Measurements from ENCODE around the gene ADAMTS17.
"Not testable (repeated sequence)": the region's sequence is repeated elsewhere in the genome, so short reads cannot be mapped to it uniquely, and the experiment has no call there.

Gene ADAMTS17

DNA sequence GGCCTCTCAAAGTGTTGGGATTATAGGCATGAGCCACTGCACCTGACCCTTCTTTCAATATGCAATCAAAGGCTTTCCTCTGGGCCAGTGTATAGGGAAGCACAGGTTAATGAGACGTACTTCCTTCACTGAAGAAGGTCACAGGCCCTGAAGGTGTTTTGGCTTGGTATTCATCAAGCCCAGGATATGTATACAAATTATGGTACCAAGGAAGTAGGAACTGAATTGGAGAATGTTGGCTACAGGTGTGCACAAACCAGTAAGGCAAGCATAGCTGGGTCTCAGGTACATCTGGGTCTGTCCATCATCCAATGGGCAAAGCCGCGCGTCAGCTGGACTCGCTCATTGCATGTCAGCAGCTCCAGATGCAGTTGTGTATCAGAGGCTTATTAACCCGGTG lies 237.9 kb downstream of the ADAMTS17 start:
- no peak for DNase-seq

GRCh38 chr15:100101426-100102089 lies 240.2 kb downstream of the ADAMTS17 start:
- no peak for DNase-seq

- no peak for DNase-seq
Observed at GRCh38 chr15:100100926-100101325, 240.8 kb downstream of the ADAMTS17 start.

DNA sequence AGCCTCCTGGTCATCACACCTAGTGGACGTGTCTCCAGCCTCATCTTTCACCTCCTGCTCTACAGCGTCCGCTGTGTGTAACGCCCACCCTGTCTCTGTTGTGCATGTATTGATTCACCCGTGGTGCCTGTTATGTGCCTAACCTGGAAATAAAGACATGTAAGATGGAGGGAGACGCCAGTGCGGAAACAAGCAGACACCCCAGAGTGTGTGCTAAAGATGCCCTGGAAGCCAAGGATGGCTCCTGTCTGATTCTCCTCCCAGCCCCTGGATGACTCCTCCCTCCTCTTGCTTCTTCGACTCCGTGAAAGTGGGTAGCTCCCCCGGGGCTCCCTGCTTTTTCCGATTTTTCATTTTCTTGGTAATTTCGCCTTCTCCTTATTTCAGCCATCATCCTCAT lies 241.8 kb downstream of the ADAMTS17 start:
- no peak for DNase-seq

DNA sequence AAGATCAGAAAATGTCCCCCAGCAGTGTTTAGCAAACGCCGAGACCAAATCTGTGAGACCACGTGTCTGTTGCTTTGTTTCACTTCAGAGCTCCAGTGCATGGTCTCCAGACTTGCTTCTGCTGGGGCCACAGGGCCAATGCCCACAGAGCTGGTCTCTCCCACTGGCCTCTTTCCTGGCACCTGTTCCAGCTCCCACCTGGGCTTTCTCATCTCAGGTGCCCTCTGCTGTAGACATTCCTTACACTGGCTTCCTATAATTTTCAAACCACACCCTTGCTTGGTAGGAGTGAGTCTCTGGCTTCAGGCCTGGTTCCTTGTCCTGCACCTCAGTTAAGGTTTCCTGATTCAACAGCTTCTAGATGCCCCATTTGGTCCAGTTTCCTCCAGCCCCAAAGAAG lies 243.1 kb downstream of the ADAMTS17 start:
- DNase-seq = no peak

- no peak for DNase-seq
Observed at GRCh38 chr15:100097342-100098127, 244.2 kb downstream of the ADAMTS17 start.

GRCh38 chr15:100096700-100097099 lies 245.1 kb downstream of the ADAMTS17 start:
- no peak for DNase-seq

DNA sequence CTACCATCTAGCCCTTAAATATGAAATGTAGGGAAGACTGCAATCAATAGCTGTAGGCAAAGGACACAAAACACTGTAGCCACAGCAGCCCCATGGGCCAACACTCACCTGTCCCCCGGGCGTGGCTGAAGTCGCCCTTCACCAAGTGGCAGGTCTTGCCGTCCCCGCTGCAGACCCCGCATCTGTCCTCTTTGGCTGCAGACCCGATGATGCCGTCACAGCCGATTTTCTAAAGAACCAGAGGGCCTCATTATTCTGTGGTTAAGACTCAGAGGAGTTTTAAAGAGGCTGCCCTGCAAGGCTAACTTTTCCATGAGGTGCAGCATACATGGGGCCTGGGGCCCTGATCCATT lies 245.6 kb downstream of the ADAMTS17 start:
- no peak for DNase-seq

- no peak for DNase-seq
Observed at GRCh38 chr15:100095541-100096247, 246.1 kb downstream of the ADAMTS17 start.

DNA sequence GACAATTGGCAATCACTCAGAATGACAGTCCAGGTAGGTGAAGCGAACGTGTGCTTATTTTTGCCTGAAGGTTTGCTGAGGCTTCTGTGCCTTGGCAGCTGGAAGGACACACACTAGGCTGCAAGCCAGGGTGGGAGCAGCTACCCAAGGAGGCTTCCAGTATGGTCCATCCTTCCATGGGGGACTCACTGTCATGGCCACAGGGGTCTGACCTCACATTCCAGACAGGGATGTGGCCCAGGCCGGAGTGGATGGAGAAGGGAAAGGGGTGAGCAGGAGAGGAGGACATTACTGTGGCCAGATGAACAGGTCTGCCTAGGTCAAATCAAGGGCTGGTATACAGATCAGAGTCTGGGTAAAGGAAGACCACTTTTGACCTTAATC lies 247.7 kb downstream of the ADAMTS17 start:
- no peak for DNase-seq

GRCh38 chr15:100093211-100094126 lies 248.3 kb downstream of the ADAMTS17 start:
- no peak for DNase-seq

GRCh38 chr15:100092034-100092433 lies 249.7 kb downstream of the ADAMTS17 start:
- no peak for DNase-seq

GRCh38 chr15:100090411-100090810 lies 251.4 kb downstream of the ADAMTS17 start:
- DNase-seq = no peak

- DNase-seq = not testable (repeated sequence)
Observed at GRCh38 chr15:100084042-100084821, 257.5 kb downstream of the ADAMTS17 start.

GRCh38 chr15:100083572-100083971 lies 258.2 kb downstream of the ADAMTS17 start:
- no peak for DNase-seq

GRCh38 chr15:100082761-100083402 lies 258.9 kb downstream of the ADAMTS17 start:
- DNase-seq = no peak

GRCh38 chr15:100081454-100081853 lies 260.3 kb downstream of the ADAMTS17 start:
- DNase-seq = no peak

DNA sequence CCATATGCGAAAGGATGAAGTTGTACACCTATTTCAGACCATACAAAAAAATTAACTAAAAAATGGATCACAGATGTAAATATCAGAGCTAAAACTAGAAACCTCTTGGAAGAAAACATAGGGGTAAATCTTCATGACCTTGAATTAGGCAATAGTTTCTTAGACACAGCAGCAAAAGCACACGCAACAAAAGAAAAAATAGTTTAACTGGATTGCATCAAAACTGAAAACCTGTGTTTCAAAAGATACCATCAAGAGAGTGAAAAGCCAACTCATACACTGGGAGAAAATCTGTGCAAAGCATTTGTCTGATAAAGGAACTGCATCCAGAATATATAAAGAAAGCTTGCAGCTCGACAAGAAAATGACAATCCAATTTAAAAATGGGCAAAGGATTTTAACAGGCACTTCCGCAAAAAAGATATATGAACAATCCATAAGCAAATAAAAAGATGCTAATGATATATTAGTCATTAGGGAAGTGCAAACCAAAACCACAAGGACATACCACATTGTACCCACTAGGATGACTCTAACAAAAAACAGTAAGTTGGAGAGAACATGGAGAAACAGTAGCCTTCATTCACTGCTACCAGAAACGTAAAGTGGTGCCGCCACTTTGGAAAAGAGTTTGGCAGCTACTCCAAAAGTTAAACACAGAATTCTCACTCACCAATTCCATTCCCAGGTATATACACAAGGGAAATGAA lies 263.1 kb downstream of the ADAMTS17 start:
- no peak for DNase-seq

DNA sequence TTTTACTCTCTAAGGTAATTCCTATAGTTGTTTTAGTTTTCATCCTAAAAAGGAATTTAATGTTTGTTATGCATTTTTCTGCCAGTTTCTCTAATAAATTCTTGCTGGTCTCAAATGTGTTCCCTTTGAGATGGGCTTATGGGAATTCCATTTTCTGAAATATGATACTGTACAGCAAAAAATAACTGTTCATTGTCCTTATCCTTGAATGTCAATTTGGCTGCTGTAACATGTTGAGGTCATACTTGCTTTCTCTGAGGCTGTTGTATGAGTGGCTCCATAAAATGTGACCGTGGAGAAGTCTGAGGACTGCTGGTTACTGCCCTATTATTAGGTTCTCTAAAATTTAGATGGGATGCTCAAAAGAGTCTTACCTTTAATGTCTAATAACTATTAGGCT lies 266.5 kb downstream of the ADAMTS17 start:
- DNase-seq = no peak

GRCh38 chr15:100073982-100074381 lies 267.8 kb downstream of the ADAMTS17 start:
- no peak for DNase-seq
